ENCODE data around the gene ATP6AP1. TPM values are rescaled to one million over a fixed set of nuclear protein-coding genes. Genes with fewer than 3 reads are reported as not detected.

ATP6AP1 gene
- total RNA-seq, 1 experiment from 2014 or later, result 119 TPM

- no peaks in the 10 kb centered on the region for H3K36me3 ChIP-seq (ENCODE audit: low read depth)
- no peaks in the 10 kb centered on the region for H3K9me3 ChIP-seq (ENCODE audit: insufficient read depth, low read depth)
- no peaks in the 10 kb centered on the region for H3K27me3 ChIP-seq (ENCODE audit: insufficient read depth, low read depth)
- BruUV-seq (replicated peaks), result no TSS peak
- no peak overlapping the region for H3K4me3 ChIP-seq
- no peak overlapping the region for H2AFZ ChIP-seq
- intact Hi-C loops (cut with micrococcal nuclease; ENCODE audit: unreplicated experiment), result no loop called here
- CTCF ChIA-PET, result no interaction called here
- no peaks in the 10 kb centered on the region for H3K4me1 ChIP-seq (replicated peaks; ENCODE audit: insufficient read depth)
- DNase-seq, result no peak
- H3F3A ChIP-seq (ENCODE audit: insufficient read depth, low read depth), result no peaks in the 10 kb centered on the region; the same call in 1 of the 2 replicates
- H3K27ac ChIP-seq, result no peak overlapping the region
- POLR2A ChIA-PET (ENCODE audit: unreplicated experiment), result interaction anchor here (0.6 kb wide), 1 partner anchor 99 kb away, joined by 5 read pairs; no protein-coding TSS in a partner anchor
- H3K9me2 ChIP-seq (ENCODE audit: insufficient read depth), result no peaks in the 10 kb centered on the region
- H4K20me1 ChIP-seq (ENCODE audit: insufficient read depth), result no peaks in the 10 kb centered on the region
- H3K4me2 ChIP-seq, result no peak overlapping the region
- no peaks in the 10 kb centered on the region for H3K79me2 ChIP-seq (ENCODE audit: low read depth)
- TF ChIP-seq, protein P1, sequence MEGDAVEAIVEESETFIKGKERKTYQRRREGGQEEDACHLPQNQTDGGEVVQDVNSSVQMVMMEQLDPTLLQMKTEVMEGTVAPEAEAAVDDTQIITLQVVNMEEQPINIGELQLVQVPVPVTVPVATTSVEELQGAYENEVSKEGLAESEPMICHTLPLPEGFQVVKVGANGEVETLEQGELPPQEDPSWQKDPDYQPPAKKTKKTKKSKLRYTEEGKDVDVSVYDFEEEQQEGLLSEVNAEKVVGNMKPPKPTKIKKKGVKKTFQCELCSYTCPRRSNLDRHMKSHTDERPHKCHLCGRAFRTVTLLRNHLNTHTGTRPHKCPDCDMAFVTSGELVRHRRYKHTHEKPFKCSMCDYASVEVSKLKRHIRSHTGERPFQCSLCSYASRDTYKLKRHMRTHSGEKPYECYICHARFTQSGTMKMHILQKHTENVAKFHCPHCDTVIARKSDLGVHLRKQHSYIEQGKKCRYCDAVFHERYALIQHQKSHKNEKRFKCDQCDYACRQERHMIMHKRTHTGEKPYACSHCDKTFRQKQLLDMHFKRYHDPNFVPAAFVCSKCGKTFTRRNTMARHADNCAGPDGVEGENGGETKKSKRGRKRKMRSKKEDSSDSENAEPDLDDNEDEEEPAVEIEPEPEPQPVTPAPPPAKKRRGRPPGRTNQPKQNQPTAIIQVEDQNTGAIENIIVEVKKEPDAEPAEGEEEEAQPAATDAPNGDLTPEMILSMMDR (conservative IDR thresholded peaks at IDR 0.05), result no peak
- no peak for TF ChIP-seq EZH2 (IDR thresholded peaks at IDR 0.05; ENCODE audit: low read depth)
These were observed 43.6 kb downstream of the ATP6AP1 start for GRCh38 chrX:154471839-154472684.

GRCh38 chrX:154472685-154473632 is 44.5 kb downstream of the ATP6AP1 start:
- no TSS peak for BruUV-seq (replicated peaks)
- H2AFZ ChIP-seq, result no peak overlapping the region
- H4K20me1 ChIP-seq (ENCODE audit: insufficient read depth), result no peaks in the 10 kb centered on the region
- no peak overlapping the region for H3K4me3 ChIP-seq
- no peak overlapping the region for H3K4me2 ChIP-seq
- no peaks in the 10 kb centered on the region for H3K4me1 ChIP-seq (replicated peaks; ENCODE audit: insufficient read depth)
- no peaks in the 10 kb centered on the region for H3K79me2 ChIP-seq (ENCODE audit: low read depth)
- no peaks in the 10 kb centered on the region for H3K9me2 ChIP-seq (ENCODE audit: insufficient read depth)
- intact Hi-C loops (cut with micrococcal nuclease; ENCODE audit: unreplicated experiment), result no loop called here
- TF ChIP-seq EZH2 (IDR thresholded peaks at IDR 0.05; ENCODE audit: low read depth), result no peak
- TF ChIP-seq, protein P1 (conservative IDR thresholded peaks at IDR 0.05), result no peak
- CTCF ChIA-PET, result interaction anchor here (0.6 to 0.7 kb wide), 2 partner anchors 8 to 48 kb away, joined by 3 to 4 read pairs; no protein-coding TSS in a partner anchor
- H3K27ac ChIP-seq, result no peak overlapping the region
- H3K27me3 ChIP-seq (ENCODE audit: insufficient read depth, low read depth), result no peaks in the 10 kb centered on the region
- H3F3A ChIP-seq (ENCODE audit: insufficient read depth, low read depth), result no peaks in the 10 kb centered on the region; the same call in 1 of the 2 replicates
- DNase-seq, result no peak
- H3K9me3 ChIP-seq (ENCODE audit: insufficient read depth, low read depth), result no peaks in the 10 kb centered on the region
- POLR2A ChIA-PET (ENCODE audit: unreplicated experiment), result no interaction called here
- no peaks in the 10 kb centered on the region for H3K36me3 ChIP-seq (ENCODE audit: low read depth)

GRCh38 chrX:154473683-154474082 is 45.2 kb downstream of the ATP6AP1 start:
- TF ChIP-seq EZH2 (IDR thresholded peaks at IDR 0.05; ENCODE audit: low read depth), result no peak
- TF ChIP-seq, protein P1 (conservative IDR thresholded peaks at IDR 0.05), result no peak
- CTCF ChIA-PET, result interaction anchor here (0.7 kb wide), 1 partner anchor 49 kb away, joined by 3 read pairs; no protein-coding TSS in a partner anchor
- H4K20me1 ChIP-seq (ENCODE audit: insufficient read depth), result no peaks in the 10 kb centered on the region
- H3F3A ChIP-seq (ENCODE audit: insufficient read depth, low read depth), result no peaks in the 10 kb centered on the region; the same call in 1 of the 2 replicates
- H3K9me3 ChIP-seq (ENCODE audit: insufficient read depth, low read depth), result no peaks in the 10 kb centered on the region
- no peak overlapping the region for H2AFZ ChIP-seq
- no peaks in the 10 kb centered on the region for H3K27me3 ChIP-seq (ENCODE audit: insufficient read depth, low read depth)
- no peaks in the 10 kb centered on the region for H3K4me1 ChIP-seq (replicated peaks; ENCODE audit: insufficient read depth)
- H3K27ac ChIP-seq, result no peak overlapping the region
- no peaks in the 10 kb centered on the region for H3K79me2 ChIP-seq (ENCODE audit: low read depth)
- POLR2A ChIA-PET (ENCODE audit: unreplicated experiment), result no interaction called here
- no peaks in the 10 kb centered on the region for H3K9me2 ChIP-seq (ENCODE audit: insufficient read depth)
- DNase-seq, result no peak
- no peak overlapping the region for H3K4me3 ChIP-seq
- intact Hi-C loops (cut with micrococcal nuclease; ENCODE audit: unreplicated experiment), result no loop called here
- H3K4me2 ChIP-seq, result no peak overlapping the region
- BruUV-seq (replicated peaks), result no TSS peak
- no peaks in the 10 kb centered on the region for H3K36me3 ChIP-seq (ENCODE audit: low read depth)
